Lower leg skin (tissue), 4 donors: ENCODE measurements around the gene THBS4. TPM values are rescaled to one million over a fixed set of nuclear protein-coding genes. Genes with fewer than 3 reads are reported as not detected.

ENCODE experiments used
- DNase-seq, 2 donors: peaks; one replicate each; pipeline ENCODE4 v3.0.0-alpha.2; 2019; ENCODE audit warnings: low spot score in 2 of 2
- H3K4me3 ChIP-seq: fragments of 200-600 bp; sonication (generic); 2 replicates; pipeline ENCODE4 v1.5.1; 2017; ENCODE audit warnings: mild to moderate bottlenecking, low read depth; ENCODE audit not compliant: poor library complexity, severe bottlenecking
- POLR2A ChIP-seq, 2 donors: fragments of 450-650 bp; IDR thresholded peaks; one replicate each; pipeline ENCODE4 v1.6.1; 2016 to 2017; ENCODE audit warnings: antibody characterized with exemption in 2 of 2, mild to moderate bottlenecking in 1 of 2, moderate library complexity in 1 of 2
- WGBS, 2 donors: methylation state at CpG; one replicate each; pipeline ENCODE4 v1.1.5; 2018; 5-methylcytosine and 5-hydroxymethylcytosine counted together
- intact Hi-C: fragments of 100-400 bp; cut with DNase I; formaldehyde crosslinking; loops from one replicate; pipeline ENCODE4 v1.15.0; 2023; ENCODE audit warnings: low total_unique reads
- total RNA-seq, 4 donors: library from RNA; depleted of rRNA; stranded (reverse); fragments of >200 nt; gene quantifications; one replicate each; pipeline ENCODE4 v1.1.0, GENCODE V29; 2016
- TF ChIP-seq, protein P1 (sequence below), 3 donors: fragments of 450-650 bp; IDR thresholded peaks; one replicate each; pipeline ENCODE4 v1.5.1; 2016; ENCODE audit warnings: antibody characterized with exemption in 3 of 3, mild to moderate bottlenecking in 3 of 3, moderate library complexity in 2 of 3

The THBS4 gene
- total RNA-seq = 1 to 10 TPM in 1 of 4 donors, under 1 TPM in 3; 0.08 to 2.0 (median 0.51) TPM

DNA sequence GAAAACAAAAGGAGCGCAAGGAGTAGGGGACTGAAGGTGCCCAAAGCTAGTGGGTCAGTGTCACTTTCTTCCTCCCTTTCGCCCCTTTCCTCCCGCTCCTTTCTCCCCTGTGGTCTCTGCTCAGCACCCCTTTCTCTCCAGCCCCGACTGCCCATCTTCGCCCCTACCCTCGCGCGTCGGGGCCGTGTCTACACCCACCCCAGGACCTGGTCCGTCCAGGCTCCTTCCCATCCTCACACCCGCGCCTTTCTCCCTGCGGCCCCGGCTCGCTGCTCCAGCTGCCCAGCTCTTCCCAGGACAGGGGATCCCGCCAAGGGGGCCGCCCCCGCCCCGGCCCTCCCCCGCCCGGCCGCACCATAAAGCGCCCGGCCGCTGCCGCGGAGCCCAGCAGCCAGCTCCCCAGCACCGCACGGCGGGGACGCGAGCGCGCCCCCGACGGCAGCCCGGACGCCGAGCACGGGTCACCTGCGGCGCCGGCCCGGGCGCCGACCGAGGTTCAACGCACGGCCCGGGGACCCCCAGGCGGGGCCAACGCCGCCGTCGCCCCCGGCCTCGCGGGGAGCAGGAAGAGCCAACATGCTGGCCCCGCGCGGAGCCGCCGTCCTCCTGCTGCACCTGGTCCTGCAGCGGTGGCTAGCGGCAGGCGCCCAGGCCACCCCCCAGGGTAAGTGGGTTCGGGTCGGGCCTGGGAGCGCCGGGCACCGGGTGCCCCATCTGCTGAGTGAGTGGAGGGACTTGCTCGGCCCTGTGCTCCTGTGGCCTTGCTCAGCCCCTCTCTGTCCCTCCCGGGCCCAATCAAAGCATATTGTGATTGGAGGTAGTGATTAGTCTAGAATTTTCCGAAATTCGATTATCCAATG lies at the start of gene THBS4:
THBS4 (plus strand) TSS at position 387 of the 860 bp plus-strand sequence; CDS start at position 577, 190 bp downstream.
- TF ChIP-seq POLR2A (IDR thresholded peaks at IDR 0.05) = no peak
- TF ChIP-seq, protein P1, sequence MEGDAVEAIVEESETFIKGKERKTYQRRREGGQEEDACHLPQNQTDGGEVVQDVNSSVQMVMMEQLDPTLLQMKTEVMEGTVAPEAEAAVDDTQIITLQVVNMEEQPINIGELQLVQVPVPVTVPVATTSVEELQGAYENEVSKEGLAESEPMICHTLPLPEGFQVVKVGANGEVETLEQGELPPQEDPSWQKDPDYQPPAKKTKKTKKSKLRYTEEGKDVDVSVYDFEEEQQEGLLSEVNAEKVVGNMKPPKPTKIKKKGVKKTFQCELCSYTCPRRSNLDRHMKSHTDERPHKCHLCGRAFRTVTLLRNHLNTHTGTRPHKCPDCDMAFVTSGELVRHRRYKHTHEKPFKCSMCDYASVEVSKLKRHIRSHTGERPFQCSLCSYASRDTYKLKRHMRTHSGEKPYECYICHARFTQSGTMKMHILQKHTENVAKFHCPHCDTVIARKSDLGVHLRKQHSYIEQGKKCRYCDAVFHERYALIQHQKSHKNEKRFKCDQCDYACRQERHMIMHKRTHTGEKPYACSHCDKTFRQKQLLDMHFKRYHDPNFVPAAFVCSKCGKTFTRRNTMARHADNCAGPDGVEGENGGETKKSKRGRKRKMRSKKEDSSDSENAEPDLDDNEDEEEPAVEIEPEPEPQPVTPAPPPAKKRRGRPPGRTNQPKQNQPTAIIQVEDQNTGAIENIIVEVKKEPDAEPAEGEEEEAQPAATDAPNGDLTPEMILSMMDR (IDR thresholded peaks at IDR 0.05) = no peak
- DNase-seq = no peak
- 10 to 11% methylated on average over 32 to 37 of the region's 76 CpGs for whole genome bisulfite sequencing, 2 donors
- intact Hi-C loops = no loop called here
- no peak within 1 kb of the TSS for H3K4me3 ChIP-seq

GRCh38 chr5:79986260-79986659 lies 48.9 kb upstream of the THBS4 start:
- TF ChIP-seq, protein P1 (IDR thresholded peaks at IDR 0.05) = no peak
- TF ChIP-seq POLR2A (IDR thresholded peaks at IDR 0.05) = no peak
- no peak overlapping the region for H3K4me3 ChIP-seq
- no peak for DNase-seq
- intact Hi-C loops = no loop called here

- TF ChIP-seq, protein P1 (IDR thresholded peaks at IDR 0.05) = no peak
- TF ChIP-seq POLR2A (IDR thresholded peaks at IDR 0.05) = no peak
- 54 to 64% methylated on average over 6 of the region's 6 CpGs for WGBS, 2 donors
- intact Hi-C loops = no loop called here
- DNase-seq = no peak
- H3K4me3 ChIP-seq = no peak overlapping the region
Observed at GRCh38 chr5:79990205-79990597, 44.9 kb upstream of the THBS4 start.

GRCh38 chr5:79990598-79991507 lies 44.3 kb upstream of the THBS4 start, which contains the start of gene MTX3:
Gene MTX3 (minus strand): TSS chr5:79991262. CDS start chr5:79991238, 24 bp downstream.
- TF ChIP-seq, protein P1 (IDR thresholded peaks at IDR 0.05) = no peak
- no peak for TF ChIP-seq POLR2A (IDR thresholded peaks at IDR 0.05)
- WGBS, 2 donors = 1 to 2% methylated on average over 28 to 32 of the region's 50 CpGs
- intact Hi-C loops = no loop called here
- peak; percentile 64 to 94 for DNase-seq
- H3K4me3 ChIP-seq = peak within 1 kb of the TSS; percentile 81

DNA sequence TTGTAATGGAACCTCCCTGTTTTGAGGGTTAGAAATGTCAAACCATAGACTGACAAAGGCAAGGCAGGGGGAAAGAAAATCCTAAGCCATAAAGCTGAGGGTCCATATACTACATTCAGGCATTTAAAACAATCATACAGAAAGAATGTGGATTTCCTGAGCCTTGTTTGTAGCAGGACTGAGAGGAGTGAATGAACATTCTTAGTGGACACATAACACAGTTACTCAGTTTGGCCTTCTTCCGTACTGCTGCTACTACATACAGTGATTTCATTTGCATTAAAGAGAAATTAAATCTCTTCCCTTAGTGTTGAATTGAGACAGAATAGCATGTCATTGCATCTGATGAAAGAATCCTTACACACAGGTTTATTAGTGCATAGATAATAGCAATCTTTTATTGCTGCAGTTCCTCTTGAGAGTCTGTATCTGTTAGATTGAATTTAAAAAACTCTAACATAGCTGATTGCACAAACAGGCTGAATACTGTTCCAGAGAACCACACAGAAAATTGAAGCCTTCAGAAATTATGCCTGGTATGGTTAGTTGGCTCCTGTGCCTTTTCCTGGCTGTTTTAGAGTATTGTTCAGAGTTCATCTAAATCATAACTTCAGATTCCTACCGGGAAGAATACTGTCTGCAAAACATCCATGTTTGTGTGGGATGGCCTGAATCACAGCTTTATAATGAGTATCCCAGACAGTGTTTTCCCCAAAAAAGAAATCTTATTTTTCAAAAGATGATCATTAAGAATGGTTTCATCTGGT lies 42.1 kb upstream of the THBS4 start:
- DNase-seq = no peak
- no peak overlapping the region for H3K4me3 ChIP-seq
- WGBS, 2 donors = 61 to 82% methylated on average over 2 of the region's 2 CpGs
- TF ChIP-seq, protein P1 (IDR thresholded peaks at IDR 0.05) = no peak
- no peak for TF ChIP-seq POLR2A (IDR thresholded peaks at IDR 0.05)
- intact Hi-C loops = no loop called here
